Erythroblast (primary cell): ENCODE measurements around the gene ZSCAN32.
A peak's percentile ranks its signal among the peaks of the same experiment; 100 is the strongest.

Experiments
- DNase-seq, 2 experiments: peaks; one replicate each; lab custom pipeline; 2025; lab: John Stamatoyannopoulos, UW
- GATA1 ChIP-seq: IDR thresholded peaks from 2 replicates; pipeline ENCODE4 v1.6.1; 2011; ENCODE audit warnings: low read depth, mild to moderate bottlenecking, control low read depth, low read length, moderate library complexity
- POLR2A ChIP-seq: IDR thresholded peaks from 2 replicates; pipeline ENCODE4 v1.6.1; 2011; ENCODE audit warnings: mild to moderate bottlenecking, low read length

ZSCAN32 gene

GRCh38 chr16:3400779-3401688 is at the start of gene ZSCAN32, which contains the start of gene ZNF174:
TSS of gene ZSCAN32 (minus strand) at chr16:3401004. CDS start at chr16:3397557, 3,447 bp downstream.
TSS of gene ZNF174 (plus strand) at chr16:3401215. CDS start at chr16:3402005, 790 bp downstream.
- DNase-seq: peak; percentile 99 to 100
- TF ChIP-seq POLR2A: peak; percentile 90
- TF ChIP-seq GATA1: no peak

DNA sequence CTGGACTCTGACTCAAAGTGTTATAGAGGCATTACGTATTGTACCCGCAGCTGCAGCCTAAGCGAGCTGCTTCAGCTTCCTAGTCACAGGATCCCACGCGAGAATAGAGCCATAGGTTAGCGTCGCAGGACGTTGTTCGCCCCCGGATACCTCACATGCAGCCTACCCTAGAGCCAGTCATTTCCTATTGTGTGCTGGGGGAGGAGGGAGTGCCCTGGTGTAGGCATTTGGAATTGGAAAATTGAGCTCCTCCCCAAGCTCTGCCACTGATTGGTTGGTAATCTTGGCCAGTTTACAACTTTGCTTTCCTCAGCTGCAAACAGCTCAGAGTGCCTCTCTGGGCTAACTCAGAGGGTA is 43.2 kb upstream of the ZSCAN32 start:
- TF ChIP-seq POLR2A (peak; percentile 58), GATA1 (no peak)
- DNase-seq: peak; percentile 63

DNA sequence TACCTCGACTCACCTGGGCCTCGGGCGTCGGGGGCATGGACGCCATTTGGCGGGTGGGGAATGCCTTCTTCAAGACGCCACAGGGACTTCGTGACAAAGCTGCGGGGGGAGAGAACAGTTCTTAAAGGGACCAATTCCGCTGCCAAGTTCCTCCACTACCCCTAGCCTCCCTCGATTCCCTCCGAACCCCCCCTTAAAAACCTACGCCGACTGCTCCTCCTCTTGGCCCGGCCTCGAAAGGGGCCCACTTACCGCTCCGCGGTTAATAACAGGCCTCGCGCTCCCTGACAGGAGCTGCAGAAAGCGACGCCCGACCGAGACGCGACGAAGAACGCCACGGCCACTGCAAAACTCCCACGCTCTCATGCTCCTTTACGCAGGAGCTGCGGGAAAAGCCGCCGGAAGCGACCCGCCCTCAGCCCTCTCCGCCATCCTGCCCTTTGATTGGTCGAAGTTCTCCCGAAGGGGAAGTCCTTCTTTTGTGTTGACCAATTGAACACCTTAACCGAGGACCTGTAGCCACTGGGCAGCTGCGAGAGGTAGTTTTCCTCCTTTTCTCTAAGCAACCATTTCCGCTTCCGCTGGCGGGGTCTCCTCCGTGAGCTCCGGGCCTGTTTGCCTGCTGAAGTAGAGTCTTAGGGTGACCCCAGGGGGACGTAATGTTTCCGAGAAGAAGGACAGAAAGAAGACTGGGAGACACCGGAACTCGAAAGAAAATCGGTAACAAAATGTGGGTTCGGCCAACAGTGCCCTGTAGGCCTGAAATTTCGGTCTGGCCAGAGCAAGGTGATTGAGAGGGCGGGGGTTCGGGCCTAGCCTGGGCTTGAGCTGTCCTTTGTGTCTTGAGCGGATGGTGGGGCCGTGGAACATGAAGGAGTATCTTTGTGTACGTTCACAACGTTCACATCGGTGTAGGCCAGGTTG is 42.6 kb upstream of the ZSCAN32 start, which contains the start of the genes NAA60 and ZNF597:
TSS of gene NAA60 (plus strand) at position 573 of the 924 bp plus-strand sequence. CDS start 32,548 bp downstream, outside the sequence.
TSS of gene ZNF597 (minus strand) at position 397 of the 924 bp plus-strand sequence. CDS start at position 46, 351 bp downstream.
- no peak for TF ChIP-seq GATA1
- peak; percentile 59 for TF ChIP-seq POLR2A
- DNase-seq: peak; percentile 91 to 92

- TF ChIP-seq POLR2A (no peak), GATA1 (no peak)
- DNase-seq: no peak
Observed at GRCh38 chr16:3439637-3440036, 38.8 kb upstream of the ZSCAN32 start.

DNA sequence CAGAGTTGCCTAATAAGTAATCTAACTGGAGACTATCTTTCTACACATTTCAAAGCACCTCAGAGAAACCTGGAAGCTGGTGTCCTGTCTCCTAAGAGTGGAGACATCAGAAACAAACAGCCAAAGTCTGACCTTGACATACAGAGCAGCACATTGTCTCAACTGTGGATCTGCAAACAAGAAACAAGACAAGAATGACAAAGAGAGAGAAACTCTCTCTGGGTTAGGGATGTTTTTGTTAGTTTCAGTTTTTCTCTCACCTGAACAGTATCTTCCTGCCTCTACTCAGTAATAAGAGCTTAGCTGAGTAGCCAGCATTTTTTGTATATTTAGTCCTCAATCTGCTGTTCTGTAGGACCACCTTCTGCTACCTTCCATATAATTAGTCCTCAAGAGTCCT is 33.6 kb upstream of the ZSCAN32 start:
- DNase-seq: no peak
- TF ChIP-seq GATA1 (no peak), POLR2A (no peak)

DNA sequence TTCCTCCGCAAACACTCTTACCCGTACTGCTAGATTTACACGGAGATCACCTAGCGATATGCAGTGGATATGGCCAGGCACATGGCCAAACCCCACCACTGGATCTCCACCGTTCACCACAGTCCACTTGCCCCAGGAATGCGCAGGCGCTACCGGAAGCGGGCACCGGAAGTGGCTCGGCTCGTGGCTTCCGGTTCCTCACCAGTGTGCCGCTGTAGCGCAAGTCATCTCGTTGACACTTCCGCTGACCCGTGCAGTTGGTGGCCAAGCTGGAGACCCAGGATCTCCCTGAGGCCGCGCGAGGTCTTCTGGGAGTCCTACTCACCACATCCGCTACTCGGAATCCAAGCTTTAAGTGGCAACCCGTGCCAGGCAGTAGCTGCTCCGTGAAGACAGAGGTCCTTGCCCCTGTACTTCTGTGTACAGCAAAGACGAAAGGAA is 31.0 kb upstream of the ZSCAN32 start:
- no peak for TF ChIP-seq GATA1
- TF ChIP-seq POLR2A: no peak
- DNase-seq: peak; percentile 37 to 61

GRCh38 chr16:3413730-3414379 is 13.1 kb upstream of the ZSCAN32 start:
- no peak for DNase-seq
- no peak for TF ChIP-seq POLR2A
- no peak for TF ChIP-seq GATA1

- peak in 1 of 2 experiments; percentile 16 for DNase-seq
- TF ChIP-seq POLR2A: no peak
- TF ChIP-seq GATA1: no peak
Observed at GRCh38 chr16:3408561-3409197, 7.9 kb upstream of the ZSCAN32 start.

DNA sequence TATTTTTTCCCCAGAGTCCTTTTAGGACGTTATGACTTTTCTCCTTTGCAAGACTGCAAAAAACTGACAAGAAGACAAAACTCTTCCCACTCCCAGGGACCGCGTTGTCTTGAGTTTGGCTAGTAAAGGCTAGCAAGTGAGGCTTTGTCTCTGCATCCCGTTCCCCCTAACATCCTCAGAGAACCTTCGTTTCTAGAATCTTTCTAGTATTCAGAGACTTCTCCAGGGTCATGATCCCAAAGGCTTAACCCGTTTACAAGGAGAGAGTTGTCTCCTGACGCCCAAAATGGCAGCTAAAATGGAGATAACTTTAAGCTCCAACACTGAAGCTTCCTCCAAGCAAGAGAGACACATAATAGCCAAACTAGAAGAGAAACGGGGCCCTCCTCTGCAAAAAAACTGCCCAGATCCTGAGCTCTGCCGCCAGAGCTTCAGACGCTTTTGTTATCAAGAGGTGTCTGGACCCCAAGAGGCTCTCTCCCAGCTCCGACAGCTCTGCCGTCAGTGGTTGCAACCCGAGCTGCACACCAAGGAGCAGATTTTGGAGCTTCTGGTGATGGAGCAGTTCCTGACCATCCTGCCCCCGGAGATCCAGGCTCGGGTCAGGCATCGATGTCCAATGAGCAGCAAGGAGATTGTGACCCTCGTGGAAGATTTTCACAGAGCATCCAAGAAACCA is 1.1 kb upstream of the ZSCAN32 start:
- TF ChIP-seq GATA1 (no peak), POLR2A (no peak)
- peak in 1 of 2 experiments; percentile 45 for DNase-seq

- TF ChIP-seq GATA1 (no peak), POLR2A (no peak)
- no peak for DNase-seq
Observed at GRCh38 chr16:3400446-3400778, 392 bp downstream of the ZSCAN32 start.

- no peak for TF ChIP-seq POLR2A
- TF ChIP-seq GATA1: no peak
- DNase-seq: no peak
Observed at GRCh38 chr16:3389663-3390338, 11.0 kb downstream of the ZSCAN32 start.
